SK-N-SH (cell line): ENCODE results near the gene GRIA1. TPM values are rescaled to one million over a fixed set of nuclear protein-coding genes. Genes with fewer than 3 reads are reported as not detected.

Experiments
- CTCF ChIA-PET: fragments of 300-600, 350-600 bp; formaldehyde crosslinking; extraction: SDS; loops from one replicate; lab custom pipeline; 2021; lab: Yijun Ruan, JAX
- POLR2A ChIA-PET: fragments of 350-600 bp; sonication (Branson Sonifier 250); formaldehyde crosslinking; extraction: SDS; loops from one replicate; lab custom pipeline; 2020; ENCODE audit warnings: antibody characterized with exemption, inconsistent platforms; lab: Yijun Ruan, JAX
- DNase-seq: peaks from one replicate; pipeline ENCODE4 v3.0.0; 2012
- H2AFZ ChIP-seq: fragments of 200-600 bp; sonication (generic); 2 replicates; pipeline ENCODE4 v1.8.1; 2016; ENCODE audit warnings: antibody characterized with exemption, mild to moderate bottlenecking, low read depth
- H3F3A ChIP-seq: fragments of 200-600 bp; sonication (generic); replicated peaks from 2 replicates; pipeline ENCODE3; 2016; ENCODE audit warnings: antibody characterized with exemption, mild to moderate bottlenecking; ENCODE audit not compliant: insufficient read depth
- H3K27ac ChIP-seq, 2 experiments: fragments of 200-500 bp in 1 of 2; fragments of 200-600 bp in 1 of 2; sonication (Bioruptor generic) in 1 of 2; sonication (generic), shearing (Covaris generic) in 1 of 2; 2 replicates each; pipeline versions ENCODE4 v1.5.1 to v1.6.1; 2014 to 2016; ENCODE audit warnings: low read depth in 2 of 2, inconsistent platforms in 1 of 2, low read length in 1 of 2, mild to moderate bottlenecking in 1 of 2, mixed read lengths in 1 of 2
- H3K27me3 ChIP-seq: fragments of 200-600 bp; sonication (generic), shearing (Covaris generic); 2 replicates; pipeline ENCODE4 v1.6.1; 2016; ENCODE audit warnings: mixed run types; ENCODE audit not compliant: insufficient read depth
- H3K36me3 ChIP-seq, 2 experiments: fragments of 200-500 bp in 1 of 2; fragments of 200-600 bp in 1 of 2; sonication (Bioruptor generic) in 1 of 2; sonication (generic) in 1 of 2; replicated peaks in 1 of 2; 2 replicates each; pipeline versions ENCODE3 to v1.5.1; 2014 to 2016; ENCODE audit warnings: low read length in 1 of 2, mild to moderate bottlenecking in 1 of 2; ENCODE audit not compliant: insufficient read depth in 2 of 2, control insufficient read depth in 1 of 2
- H3K4me1 ChIP-seq, 2 experiments: fragments of 200-500 bp in 1 of 2; fragments of 200-600 bp in 1 of 2; sonication (Bioruptor generic) in 1 of 2; sonication (generic), shearing (Covaris generic) in 1 of 2; 2 replicates each; pipeline versions ENCODE4 v1.5.1 to v1.6.1; 2014 to 2016; ENCODE audit warnings: low read depth in 1 of 2, low read length in 1 of 2, mixed run types in 1 of 2; ENCODE audit not compliant: insufficient read depth in 2 of 2, control insufficient read depth in 1 of 2
- H3K4me2 ChIP-seq: fragments of 200-600 bp; sonication (generic), shearing (Covaris generic); 2 replicates; pipeline ENCODE4 v1.6.1; 2017; ENCODE audit warnings: mixed run types
- H3K4me3 ChIP-seq, 2 experiments: fragments of 200-500 bp in 1 of 2; fragments of 200-600 bp in 1 of 2; sonication (Bioruptor generic) in 1 of 2; sonication (generic), shearing (Covaris generic) in 1 of 2; 2 replicates each; pipeline versions ENCODE4 v1.5.1 to v1.8.1; 2014 to 2016; ENCODE audit warnings: low read depth in 2 of 2, inconsistent platforms in 1 of 2, low read length in 1 of 2, mild to moderate bottlenecking in 1 of 2, mixed read lengths in 1 of 2, moderate library complexity in 1 of 2
- H3K79me2 ChIP-seq: fragments of 200-600 bp; sonication (generic); 2 replicates; pipeline ENCODE4 v1.8.1; 2017; ENCODE audit warnings: mild to moderate bottlenecking; ENCODE audit not compliant: insufficient read depth
- H3K9ac ChIP-seq: fragments of 200-600 bp; sonication (generic); 2 replicates; pipeline ENCODE4 v1.6.1; 2017; ENCODE audit warnings: mixed run types
- H3K9me2 ChIP-seq: fragments of 200-600 bp; sonication (generic); 2 replicates; pipeline ENCODE4 v1.6.1; 2017; ENCODE audit warnings: mixed run types
- H3K9me3 ChIP-seq: fragments of 200-600 bp; sonication (generic); 2 replicates; pipeline ENCODE4 v1.6.1; 2017; ENCODE audit warnings: mixed run types, mild to moderate bottlenecking, moderate library complexity
- H4K20me1 ChIP-seq: fragments of 200-600 bp; sonication (generic); 2 replicates; pipeline ENCODE4 v1.6.1; 2017; ENCODE audit warnings: mild to moderate bottlenecking, mixed run types; ENCODE audit not compliant: insufficient read depth
- CHD2 ChIP-seq: fragments of 150-350 bp; IDR thresholded peaks from 2 replicates; pipeline ENCODE4 v1.6.1; 2018; ENCODE audit warnings: low read length; ENCODE audit not compliant: partially characterized antibody
- ELF1 ChIP-seq: IDR thresholded peaks from 2 replicates; pipeline ENCODE4 v1.4.0; 2012
- EZH2phosphoT487 ChIP-seq: fragments of 200-600 bp; sonication (generic); IDR thresholded peaks from 2 replicates; pipeline ENCODE4 v1.6.1; 2017; ENCODE audit warnings: low read depth, mixed run types, mild to moderate bottlenecking, antibody characterized with exemption, moderate library complexity, borderline replicate concordance
- GATA2 ChIP-seq: sonication (generic); formaldehyde crosslinking; IDR thresholded peaks from 2 replicates; pipeline ENCODE4 v1.5.0; 2020; ENCODE audit warnings: mild to moderate bottlenecking, missing genetic modification reagents
- NFIC ChIP-seq: IDR thresholded peaks from 2 replicates; pipeline ENCODE4 v1.4.0; 2012; ENCODE audit warnings: borderline replicate concordance
- POLR2AphosphoS5 ChIP-seq: IDR thresholded peaks from 2 replicates; pipeline ENCODE4 v1.6.1; 2012; ENCODE audit warnings: low read depth, low read length
- RAD21 ChIP-seq: IDR thresholded peaks from 2 replicates; pipeline ENCODE4 v1.6.1; 2012; ENCODE audit warnings: mild to moderate bottlenecking, low read length
- RFX5 ChIP-seq: IDR thresholded peaks from 2 replicates; pipeline ENCODE4 v1.6.1; 2012; ENCODE audit warnings: mild to moderate bottlenecking, improper control_type of control experiment, low read length
- WGBS: methylation state at CpG from one replicate; pipeline ENCODE4 v1.1.6; 2017; ENCODE audit warnings: low lambda C conversion rate; 5-methylcytosine and 5-hydroxymethylcytosine counted together
- polyA plus RNA-seq, 3 experiments: library from polyadenylated mRNA; depleted of rRNA; stranded (reverse); fragments of >200 nt; gene quantifications; 2 replicates each; pipeline ENCODE4 v1.2.3, GENCODE V29; 2012

Gene GRIA1
- polyA plus RNA-seq, 1 of the 3 experiments (the other 2 are of a cell fraction), result 0.35 TPM

- no peaks in the 10 kb centered on the region for H3K79me2 ChIP-seq
- H3K9me3 ChIP-seq, result no peaks in the 10 kb centered on the region
- no peak overlapping the region for H3K4me3 ChIP-seq
- H3F3A ChIP-seq, result no peaks in the 10 kb centered on the region
- 21% methylated on average over 9 of the region's 9 CpGs for WGBS
- H3K4me2 ChIP-seq, result 0 out of 2 replicates have a peak overlapping the region, but pooled peaks have one; percentile 55
- peaks cover 7% of the 10 kb centered on the region in 2 experiments; a peak in 3 of 4 replicates for H3K4me1 ChIP-seq
- peak; percentile 19 for DNase-seq
- no peaks in the 10 kb centered on the region for H3K36me3 ChIP-seq
- H3K27ac ChIP-seq, result no peak overlapping the region
- H4K20me1 ChIP-seq, result no peaks in the 10 kb centered on the region
- no peaks in the 10 kb centered on the region for H3K27me3 ChIP-seq
- POLR2A ChIA-PET, result no interaction called here
- TF ChIP-seq POLR2AphosphoS5, result no peak
- TF ChIP-seq NFIC, result peak; percentile 24; the same call in 1 of the 2 replicates
- TF ChIP-seq, all 33 proteins: peak for 1
- H3K9ac ChIP-seq, result no peak overlapping the region
- no peak overlapping the region; the same call in 1 of the 2 replicates for H2AFZ ChIP-seq
- CTCF ChIA-PET, result interaction anchor here (1.0 to 1.5 kb wide), 4 partner anchors 15 to 519 kb away, joined by 3 to 5 read pairs (median 4); no protein-coding TSS in a partner anchor
- H3K9me2 ChIP-seq, result no peaks in the 10 kb centered on the region
Measured at GRCh38 chr5:153445875-153446579, 44.4 kb upstream of the GRIA1 start.

GRCh38 chr5:153447534-153447933 is 42.9 kb upstream of the GRIA1 start:
- Histone ChIP-seq H3K27me3 (no peaks in the 10 kb centered on the region), H3K4me1 (peaks cover 7% of the 10 kb centered on the region in 2 experiments; a peak in 3 of 4 replicates), H3F3A (no peaks in the 10 kb centered on the region), H2AFZ (no peak overlapping the region), H3K36me3 (no peaks in the 10 kb centered on the region), H3K9me2 (no peaks in the 10 kb centered on the region), H4K20me1 (no peaks in the 10 kb centered on the region), H3K4me3 (no peak overlapping the region), H3K79me2 (no peaks in the 10 kb centered on the region), H3K9me3 (no peaks in the 10 kb centered on the region), H3K4me2 (no peak overlapping the region), H3K9ac (no peak overlapping the region), H3K27ac (no peak overlapping the region)
- TF ChIP-seq RFX5 (no peak), RAD21 (no peak), GATA2 (CRISPR knock-in tag) (peak; percentile 53), ELF1 (no peak)
- peak; percentile 33 for DNase-seq
- ChIA-PET CTCF (interaction anchor here (1.3 kb wide), 1 partner anchor 13 kb away, joined by 4 read pairs; no protein-coding TSS in a partner anchor), POLR2A (no interaction called here)
- WGBS, result 51% methylated on average over 8 of the region's 8 CpGs

- DNase-seq, result no peak
- TF ChIP-seq NFIC (no peak), CHD2 (no peak), RFX5 (no peak), EZH2phosphoT487 (no peak)
- TF ChIP-seq, all 33 proteins: peak for 0
- WGBS, result 33% methylated on average over 2 of the region's 2 CpGs
- Histone ChIP-seq H3K9me3 (no peaks in the 10 kb centered on the region), H3K9ac (no peak overlapping the region), H3K9me2 (no peaks in the 10 kb centered on the region), H3K36me3 (no peaks in the 10 kb centered on the region), H3F3A (no peaks in the 10 kb centered on the region), H3K4me1 (no peaks in the 10 kb centered on the region; a peak in 1 of 4 replicates), H3K4me2 (no peak overlapping the region), H3K4me3 (no peak overlapping the region), H3K27ac (no peak overlapping the region), H4K20me1 (no peaks in the 10 kb centered on the region), H3K79me2 (no peaks in the 10 kb centered on the region), H2AFZ (no peak overlapping the region), H3K27me3 (no peaks in the 10 kb centered on the region)
- CTCF ChIA-PET, result no interaction called here
- POLR2A ChIA-PET, result no interaction called here
Measured at GRCh38 chr5:153456354-153456753, 34.1 kb upstream of the GRIA1 start.
